ENCODE results near the gene CNIH4.
"Not testable (repeated sequence)": the region's sequence is repeated elsewhere in the genome, so short reads cannot be mapped to it uniquely, and the experiment has no call there.

CNIH4 gene

GRCh38 chr1:224399887-224400286, 43.2 kb downstream of the CNIH4 start:
- no peak for DNase-seq (ENCODE audit: low spot score)

GRCh38 chr1:224402472-224403036, 45.9 kb downstream of the CNIH4 start:
- DNase-seq (ENCODE audit: low spot score): no peak

- no peak for DNase-seq (ENCODE audit: low spot score)
Observed at GRCh38 chr1:224404916-224405603, 48.4 kb downstream of the CNIH4 start.

GRCh38 chr1:224405604-224405970, 48.9 kb downstream of the CNIH4 start:
- no peak for DNase-seq (ENCODE audit: low spot score)

- no peak for DNase-seq (ENCODE audit: low spot score)
Observed at GRCh38 chr1:224406216-224406615, 49.5 kb downstream of the CNIH4 start.

GRCh38 chr1:224407571-224408293, 51.1 kb downstream of the CNIH4 start:
- no peak for DNase-seq (ENCODE audit: low spot score)

- DNase-seq (ENCODE audit: low spot score): no peak
Observed at GRCh38 chr1:224408294-224408590, 51.6 kb downstream of the CNIH4 start.

GRCh38 chr1:224411766-224412165, 55.1 kb downstream of the CNIH4 start:
- no peak for DNase-seq (ENCODE audit: low spot score)

- no peak for DNase-seq (ENCODE audit: low spot score)
Observed at GRCh38 chr1:224420106-224420505, 63.4 kb downstream of the CNIH4 start.

- no peak for DNase-seq (ENCODE audit: low spot score)
Observed at GRCh38 chr1:224425279-224425884, 68.7 kb downstream of the CNIH4 start.

GRCh38 chr1:224426869-224427268, 70.2 kb downstream of the CNIH4 start:
- DNase-seq (ENCODE audit: low spot score): not testable (repeated sequence)

GRCh38 chr1:224427346-224427745, 70.7 kb downstream of the CNIH4 start:
- DNase-seq (ENCODE audit: low spot score): no peak

- DNase-seq (ENCODE audit: low spot score): not testable (repeated sequence)
Observed at GRCh38 chr1:224428713-224429112, 72.0 kb downstream of the CNIH4 start.
